ENCODE data around the gene CHSY1.
"Not testable (repeated sequence)": the region's sequence is repeated elsewhere in the genome, so short reads cannot be mapped to it uniquely, and the experiment has no call there.

CHSY1 gene

GRCh38 chr15:101251830-101252820 lies at the start of gene CHSY1:
TSS of gene CHSY1 (minus strand) at chr15:101252048. CDS start at chr15:101251456, 592 bp downstream.
- peak; percentile 76 to 83 for DNase-seq (ENCODE audit: low read depth in 2 of 2)

- DNase-seq (ENCODE audit: low read depth in 2 of 2) = no peak
Measured at GRCh38 chr15:101296418-101297405, 44.9 kb upstream of the CHSY1 start.

DNA sequence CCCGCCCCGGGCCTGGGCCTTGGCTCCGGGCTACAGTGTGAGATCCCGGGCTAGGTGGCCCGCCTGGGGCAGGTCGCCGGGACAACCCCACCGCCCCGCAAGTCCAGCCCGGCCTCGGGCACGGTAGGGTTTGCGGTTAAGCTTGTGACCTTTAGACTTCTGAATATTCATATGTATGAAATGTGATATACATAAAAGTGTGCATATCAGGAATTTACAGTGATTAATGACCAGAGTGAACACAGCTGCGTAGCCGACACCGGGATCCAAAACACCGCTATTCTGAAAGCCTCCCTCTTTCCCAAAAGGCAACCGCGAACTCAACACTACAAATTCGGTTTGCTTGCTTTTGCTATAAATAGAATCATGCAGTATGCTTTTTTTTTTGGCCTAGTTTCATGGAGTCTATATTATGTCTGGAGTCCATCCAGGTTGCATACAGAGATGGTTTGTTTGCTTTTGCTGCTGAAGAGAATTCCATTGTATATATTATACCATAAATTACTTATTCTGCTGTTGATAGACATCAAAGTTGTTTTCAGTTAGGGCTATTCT lies 43.8 kb upstream of the CHSY1 start:
- DNase-seq (ENCODE audit: low read depth in 2 of 2) = no peak

GRCh38 chr15:101294731-101295606 lies 43.1 kb upstream of the CHSY1 start, which contains the start of gene SNRPA1:
TSS of gene SNRPA1 (minus strand) at chr15:101295248. CDS start at chr15:101295178, 70 bp downstream.
- DNase-seq (ENCODE audit: low read depth in 2 of 2) = peak; percentile 95 to 96

GRCh38 chr15:101293122-101293521 lies 41.3 kb upstream of the CHSY1 start:
- no peak for DNase-seq (ENCODE audit: low read depth in 2 of 2)

DNA sequence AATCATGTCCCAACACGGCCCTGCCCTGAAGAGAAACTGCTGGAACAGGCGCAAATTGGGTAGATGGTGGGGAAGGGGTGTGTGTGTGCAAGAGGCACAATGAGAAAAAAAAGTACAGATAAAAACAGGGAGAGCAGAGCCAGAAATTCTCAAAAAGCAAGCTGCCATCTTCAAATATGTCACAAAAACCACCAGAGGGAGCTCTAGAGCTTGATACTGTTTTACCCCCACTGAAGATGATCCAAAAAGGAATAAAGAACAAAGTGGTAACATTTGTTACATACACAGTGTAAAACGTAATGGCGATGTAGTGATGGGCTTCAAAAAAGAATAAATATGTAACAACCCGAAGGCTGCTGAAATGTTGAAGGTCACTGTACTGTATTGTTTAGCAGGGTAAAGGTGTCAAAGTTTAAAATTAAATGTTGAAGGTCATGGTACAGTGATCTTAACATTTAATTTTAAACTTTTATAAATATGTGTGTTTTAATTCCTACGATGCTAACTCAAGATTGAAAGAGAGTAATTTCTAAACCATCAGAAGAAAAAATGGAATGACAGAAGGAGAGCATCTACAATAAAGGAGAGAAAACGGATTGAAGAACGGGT lies 37.2 kb upstream of the CHSY1 start:
- no peak for DNase-seq (ENCODE audit: low read depth in 2 of 2)

- DNase-seq (ENCODE audit: low read depth in 2 of 2) = not testable (repeated sequence)
Measured at GRCh38 chr15:101287342-101287741, 35.5 kb upstream of the CHSY1 start.

DNA sequence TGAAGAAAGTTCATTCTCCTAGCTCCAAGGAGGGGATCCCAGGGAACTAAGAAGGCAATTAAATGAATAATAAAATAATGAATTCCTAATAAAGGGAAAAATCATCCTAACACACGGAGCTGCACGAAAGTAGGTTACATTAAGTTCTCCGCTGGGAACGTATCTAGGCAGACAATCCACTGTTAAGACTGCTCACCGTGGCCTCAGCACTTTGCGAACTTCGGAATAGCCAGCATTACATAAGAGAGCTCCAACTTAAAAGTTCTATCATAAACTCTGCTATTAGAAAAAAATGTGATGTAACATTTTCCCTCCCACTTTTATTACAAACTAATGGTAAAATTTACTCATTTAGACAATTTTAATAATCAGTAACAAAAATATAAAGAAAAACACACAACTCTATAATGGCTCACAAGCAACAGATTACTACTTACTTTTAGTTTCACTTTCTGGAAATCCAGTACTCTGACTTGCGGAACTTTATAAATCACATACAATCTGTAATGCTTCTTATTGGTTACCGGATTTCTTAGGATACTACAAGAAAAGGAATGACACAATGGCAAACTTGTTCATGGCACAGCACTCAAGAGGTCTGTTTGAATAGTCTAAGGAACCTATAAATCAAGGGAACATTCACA lies 34.7 kb upstream of the CHSY1 start:
- DNase-seq (ENCODE audit: low read depth in 2 of 2) = no peak

DNA sequence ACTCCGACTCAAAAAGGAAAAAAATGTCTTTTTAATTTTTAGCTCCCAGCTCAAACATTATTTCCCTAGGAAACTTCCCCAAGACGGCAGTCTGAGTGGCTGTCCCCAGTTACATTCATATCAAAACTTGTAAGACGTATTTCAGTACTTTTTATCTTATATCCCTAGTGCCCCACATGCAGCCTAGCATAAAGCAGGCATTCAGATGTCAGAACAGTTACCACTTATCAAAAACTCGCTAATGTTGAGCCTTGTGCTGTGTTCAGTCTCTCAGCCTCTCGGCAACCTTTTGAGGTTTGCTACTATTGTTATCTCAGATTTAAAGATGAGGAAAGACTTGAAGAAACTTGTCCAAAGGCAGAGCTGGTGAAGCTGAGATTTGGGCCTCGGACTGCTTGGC lies 32.1 kb upstream of the CHSY1 start:
- no peak for DNase-seq (ENCODE audit: low read depth in 2 of 2)

DNA sequence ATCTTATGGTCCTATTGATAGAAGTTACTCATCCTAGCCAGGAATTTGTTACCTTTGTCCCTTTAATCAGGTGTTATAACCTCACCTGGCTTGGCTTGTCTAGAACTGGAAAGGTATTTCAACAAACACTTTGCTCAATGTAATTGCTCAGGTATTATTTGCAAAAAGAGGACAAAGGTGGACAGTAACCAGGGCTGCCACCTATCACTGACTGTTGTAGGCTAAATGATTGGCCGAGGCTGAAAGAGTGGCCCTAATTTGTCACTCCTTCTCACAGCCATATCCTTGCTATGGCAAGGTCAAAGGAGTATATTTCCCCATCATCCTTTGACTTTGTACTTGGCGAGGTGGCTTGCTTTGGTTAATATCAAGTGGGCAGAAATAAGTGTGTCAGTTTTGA lies 28.2 kb upstream of the CHSY1 start:
- no peak for DNase-seq (ENCODE audit: low read depth in 2 of 2)

DNA sequence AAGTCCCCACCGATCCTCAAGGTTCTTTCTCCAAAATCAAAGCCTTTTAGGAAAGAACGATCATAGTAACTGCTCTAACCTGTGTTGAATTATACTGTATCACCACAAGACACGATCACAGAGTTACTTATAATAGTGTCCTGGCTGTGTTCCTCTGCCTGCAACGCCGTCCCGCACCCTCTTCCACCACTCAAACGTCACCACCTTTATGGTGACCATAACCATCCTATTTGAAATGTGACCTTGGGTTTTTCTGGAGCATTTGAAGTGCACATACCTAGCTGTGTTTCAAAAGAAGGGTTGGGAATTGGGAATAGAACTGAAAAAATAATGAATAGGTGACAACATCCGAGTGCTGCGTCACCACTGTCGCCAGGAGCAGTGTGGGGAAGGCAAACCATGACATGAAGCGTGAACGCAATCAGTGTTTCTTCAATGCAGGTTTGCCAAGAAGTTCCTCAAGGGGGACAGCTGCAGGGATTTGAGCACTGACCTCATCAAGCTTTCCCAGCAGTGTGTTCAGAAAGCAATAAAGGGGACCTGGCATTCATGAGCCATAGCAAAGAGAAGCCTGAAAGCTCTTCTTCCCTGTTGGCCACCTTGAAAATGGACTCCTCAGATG lies 26.2 kb upstream of the CHSY1 start:
- DNase-seq (ENCODE audit: low read depth in 2 of 2) = no peak

DNA sequence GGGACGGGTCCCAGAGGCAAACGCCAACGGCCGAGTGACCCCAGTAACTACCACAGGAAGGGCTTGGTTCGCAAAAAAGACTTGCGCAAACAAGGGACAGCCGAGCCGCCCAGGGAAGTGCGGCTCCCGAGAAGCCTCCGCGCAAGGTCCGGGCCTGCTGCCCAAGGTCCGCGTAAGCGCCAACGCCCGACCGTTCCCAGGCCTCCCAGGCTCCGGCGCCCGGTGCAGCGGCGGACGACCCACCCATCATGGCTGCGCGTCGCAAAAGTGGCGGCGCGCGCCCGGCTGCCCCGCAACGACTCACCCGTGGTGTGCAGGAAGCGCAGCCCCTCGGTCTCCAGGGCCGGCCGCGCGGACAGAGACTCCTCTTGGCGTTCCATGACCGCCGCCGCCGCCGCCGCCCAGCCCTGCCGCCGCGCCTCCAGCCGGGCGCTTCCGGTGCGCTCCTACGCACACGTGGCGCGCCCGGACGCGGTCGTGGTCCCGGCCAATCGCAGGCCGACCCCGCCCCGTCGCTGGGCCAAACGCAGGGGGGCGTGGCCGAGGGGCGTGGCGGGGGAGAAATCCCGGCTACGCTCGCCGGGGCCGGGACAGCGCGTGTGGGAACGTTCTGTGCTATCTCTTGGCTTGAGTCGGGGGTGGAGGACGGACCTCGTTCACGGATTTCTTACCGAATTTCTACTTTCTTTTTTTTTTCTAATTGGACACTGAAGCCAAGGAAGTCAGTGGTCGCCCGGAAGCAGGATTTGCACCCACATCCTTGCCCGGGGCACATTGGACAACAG lies 25.4 kb upstream of the CHSY1 start, which contains the start of gene SELENOS:
Gene SELENOS (minus strand): TSS at position 448 of the 785 bp plus-strand sequence. CDS start 68 bp downstream, at position 380.
- DNase-seq (ENCODE audit: low read depth in 2 of 2) = peak; percentile 71 to 87

GRCh38 chr15:101276501-101277037 lies 24.7 kb upstream of the CHSY1 start:
- no peak for DNase-seq (ENCODE audit: low read depth in 2 of 2)

GRCh38 chr15:101275018-101275417 lies 23.2 kb upstream of the CHSY1 start:
- DNase-seq (ENCODE audit: low read depth in 2 of 2) = no peak

GRCh38 chr15:101273534-101273933 lies 21.7 kb upstream of the CHSY1 start:
- no peak for DNase-seq (ENCODE audit: low read depth in 2 of 2)

- DNase-seq (ENCODE audit: low read depth in 2 of 2) = no peak
Measured at GRCh38 chr15:101272584-101272983, 20.7 kb upstream of the CHSY1 start.

DNA sequence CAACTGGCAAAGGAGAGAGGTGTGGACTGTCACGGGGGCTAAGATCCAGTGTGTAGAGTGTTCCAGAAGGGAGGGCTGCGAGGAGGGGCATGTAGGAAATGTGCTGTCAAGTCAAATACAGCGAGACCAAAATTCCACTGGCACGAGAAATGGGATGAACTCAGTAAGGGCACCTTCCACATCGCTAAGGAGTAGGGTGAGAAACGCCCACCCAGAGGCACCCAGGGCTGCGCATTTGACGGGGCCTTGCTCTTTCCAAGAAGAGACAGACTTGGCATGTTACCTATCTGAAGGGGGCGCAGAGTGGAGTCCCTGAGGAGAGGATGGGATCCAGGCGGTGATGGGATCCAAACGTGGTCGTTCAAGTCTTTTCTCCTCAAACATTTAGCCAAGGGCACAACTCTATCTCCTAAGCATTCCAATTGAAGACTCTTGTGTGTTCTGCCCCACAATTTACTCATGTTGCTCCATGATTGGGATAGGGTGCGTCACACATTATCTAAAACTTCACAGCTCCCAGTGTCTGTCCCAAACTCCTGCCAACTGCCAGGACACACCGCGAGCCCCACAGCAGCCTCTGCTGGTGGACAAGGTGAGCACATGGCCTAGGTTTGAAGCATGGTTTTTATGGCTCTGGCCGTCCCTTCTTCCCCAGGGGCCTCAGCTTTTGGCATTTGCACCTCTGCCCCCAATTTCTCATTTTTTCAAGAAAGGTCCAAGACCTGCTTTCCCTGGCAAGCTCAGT lies 17.8 kb upstream of the CHSY1 start:
- no peak for DNase-seq (ENCODE audit: low read depth in 2 of 2)
